Calu3 (cell line): ENCODE data around the gene EIF5AL1. TPM values are rescaled to one million over a fixed set of nuclear protein-coding genes. Genes with fewer than 3 reads are reported as not detected.
"Not testable (repeated sequence)": the region's sequence is repeated elsewhere in the genome, so short reads cannot be mapped to it uniquely, and the experiment has no call there.

Experiments
- BruUV-seq: library from RNA; stranded (reverse); fragments of 400-500 nt; replicated peaks from 2 replicates; lab custom pipeline; 2021; lab: Mats Ljungman, UMichigan
- CTCF ChIA-PET: fragments of 300-600 bp; sonication (Branson Sonifier 250); formaldehyde crosslinking; loops from one replicate; lab custom pipeline; 2022; ENCODE audit warnings: antibody characterized with exemption; lab: Charles Lee
- DNase-seq: peaks from one replicate; pipeline ENCODE4 v3.0.0; 2022
- H3K27ac Mint-ChIP-seq: one replicate; pipeline ENCODE4 v1.8.0; 2022; ENCODE audit warnings: mixed read lengths; ENCODE audit not compliant: unreplicated experiment
- H3K27me3 Mint-ChIP-seq: one replicate; pipeline ENCODE4 v1.8.0; 2022; ENCODE audit warnings: mixed read lengths; ENCODE audit not compliant: unreplicated experiment
- H3K36me3 Mint-ChIP-seq: one replicate; pipeline ENCODE4 v1.8.0; 2022; ENCODE audit warnings: mild to moderate bottlenecking, moderate library complexity, mixed read lengths; ENCODE audit not compliant: insufficient read depth, unreplicated experiment
- H3K4me1 Mint-ChIP-seq: one replicate; pipeline ENCODE4 v1.8.0; 2022; ENCODE audit warnings: mild to moderate bottlenecking, low read depth, mixed read lengths; ENCODE audit not compliant: unreplicated experiment
- H3K4me3 Mint-ChIP-seq: one replicate; pipeline ENCODE4 v1.8.0; 2022; ENCODE audit warnings: mild to moderate bottlenecking, low read depth, moderate library complexity, mixed read lengths; ENCODE audit not compliant: unreplicated experiment
- H3K9me3 Mint-ChIP-seq: one replicate; pipeline ENCODE4 v1.8.0; 2022; ENCODE audit warnings: low read depth, mixed read lengths; ENCODE audit not compliant: unreplicated experiment
- CTCF ChIP-seq: fragments of 200-600 bp; IDR thresholded peaks from one replicate; pipeline ENCODE4 v1.8.0; 2022; ENCODE audit warnings: antibody characterized with exemption; ENCODE audit not compliant: unreplicated experiment
- intact Hi-C: fragments of 100-400 bp; cut with micrococcal nuclease; formaldehyde crosslinking; loops from one replicate; pipeline ENCODE4 v1.10.0; 2022; ENCODE audit not compliant: unreplicated experiment
- total RNA-seq: library from RNA; stranded (reverse); gene quantifications from 2 replicates; pipeline ENCODE4 v1.2.3, GENCODE V29; 2022

The EIF5AL1 gene
- total RNA-seq, 1 experiment from 2014 or later = 0.19 TPM

DNA sequence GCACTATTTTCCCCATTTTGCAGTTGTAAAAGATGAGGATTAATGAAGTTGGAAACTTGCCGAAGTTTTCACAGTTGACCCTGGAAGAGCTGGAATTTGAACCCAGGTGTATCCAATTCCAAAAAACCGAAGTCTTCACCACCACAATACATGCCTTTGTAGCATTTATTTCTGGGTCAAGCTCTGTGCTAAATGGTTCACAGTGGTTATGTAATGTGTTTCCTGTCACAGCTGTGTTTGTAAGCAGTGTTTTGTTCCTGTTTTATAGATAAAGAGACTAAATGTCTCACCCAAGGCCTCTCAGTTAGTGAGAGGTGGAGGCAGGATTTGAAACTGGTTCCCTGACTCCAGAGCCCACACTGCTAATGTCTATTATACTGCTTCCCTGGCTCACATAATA, 30.3 kb downstream of the EIF5AL1 start:
- no peak overlapping the region for H3K27ac Mint-ChIP-seq
- H3K4me3 Mint-ChIP-seq = no peak overlapping the region
- no peak for DNase-seq
- TF ChIP-seq CTCF = no peak
- intact Hi-C loops = no loop called here
- peaks cover 56% of the 10 kb centered on the region for H3K27me3 Mint-ChIP-seq
- no TSS peak for BruUV-seq
- H3K9me3 Mint-ChIP-seq = no peaks in the 10 kb centered on the region
- CTCF ChIA-PET = interaction anchor here (0.6 kb wide), 1 partner anchor 168 kb away, joined by 3 read pairs; no protein-coding TSS in a partner anchor
- H3K36me3 Mint-ChIP-seq = no peaks in the 10 kb centered on the region
- no peaks in the 10 kb centered on the region for H3K4me1 Mint-ChIP-seq

DNA sequence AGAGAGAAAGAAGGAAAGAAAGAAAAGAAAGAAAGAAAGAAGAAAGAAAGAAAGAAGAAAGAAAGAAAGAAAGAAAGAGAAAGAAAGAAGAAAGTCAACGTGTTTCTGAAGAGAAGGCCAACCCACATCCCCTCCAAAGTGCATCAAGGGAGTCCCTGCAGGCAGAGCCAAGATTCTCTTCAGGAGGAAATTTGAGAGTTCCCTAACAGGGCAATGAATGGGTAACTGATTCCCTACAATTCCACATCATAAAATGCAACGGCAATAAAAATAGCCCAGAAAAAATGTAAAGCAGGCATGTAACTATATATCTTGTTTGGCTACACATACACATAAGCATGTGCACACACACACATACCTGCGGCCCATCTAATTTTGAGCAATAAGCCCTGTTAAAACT, 32.1 kb downstream of the EIF5AL1 start:
- H3K36me3 Mint-ChIP-seq, BruUV-seq, CTCF ChIA-PET, H3K4me3 Mint-ChIP-seq, intact Hi-C loops, H3K9me3 Mint-ChIP-seq, H3K27ac Mint-ChIP-seq, H3K4me1 Mint-ChIP-seq, DNase-seq: not testable (repeated sequence)
- H3K27me3 Mint-ChIP-seq = peaks cover 74% of the 10 kb centered on the region

- DNase-seq = not testable (repeated sequence)
Measured at GRCh38 chr10:79544926-79545659, 32.8 kb downstream of the EIF5AL1 start.

GRCh38 chr10:79547128-79547527, 34.8 kb downstream of the EIF5AL1 start:
- DNase-seq, BruUV-seq, H3K27ac Mint-ChIP-seq, intact Hi-C loops, CTCF ChIA-PET, H3K4me1 Mint-ChIP-seq, H3K9me3 Mint-ChIP-seq, H3K4me3 Mint-ChIP-seq, H3K36me3 Mint-ChIP-seq: not testable (repeated sequence)
- peaks cover 93% of the 10 kb centered on the region for H3K27me3 Mint-ChIP-seq

More at GRCh38 chr10:79544926-79545659, 32.8 kb downstream of the EIF5AL1 start:
- peaks cover 80% of the 10 kb centered on the region for H3K27me3 Mint-ChIP-seq
- intact Hi-C loops, H3K9me3 Mint-ChIP-seq, H3K36me3 Mint-ChIP-seq, H3K4me1 Mint-ChIP-seq, BruUV-seq, H3K4me3 Mint-ChIP-seq, H3K27ac Mint-ChIP-seq: not testable (repeated sequence)
- CTCF ChIA-PET = interaction anchor here (0.6 kb wide), 1 partner anchor 576 kb away, joined by 3 read pairs; no protein-coding TSS in a partner anchor

- Mint-ChIP-seq H3K27ac (no peak overlapping the region), H3K9me3 (no peaks in the 10 kb centered on the region), H3K36me3 (no peaks in the 10 kb centered on the region), H3K27me3 (peaks cover 97% of the 10 kb centered on the region), H3K4me3 (no peak overlapping the region), H3K4me1 (no peaks in the 10 kb centered on the region)
- intact Hi-C loops = no loop called here
- CTCF ChIA-PET = interaction anchor here (0.6 kb wide), 1 partner anchor 8 kb away, joined by 6 read pairs; no protein-coding TSS in a partner anchor
- no peak for TF ChIP-seq CTCF
- no peak for DNase-seq
- no TSS peak for BruUV-seq
Measured at GRCh38 chr10:79547973-79548372, 35.6 kb downstream of the EIF5AL1 start.
